MV-4-11 (cell line): Measurements from ENCODE around the gene C15orf39.
A peak's percentile ranks its signal among the peaks of the same experiment; 100 is the strongest.

Experiments used
- DNase-seq: peaks from one replicate; lab custom pipeline; 2025; lab: John Stamatoyannopoulos, UW

The C15orf39 gene

GRCh38 chr15:75197062-75197630 is 4.5 kb upstream of the C15orf39 start:
- no peak for DNase-seq

DNA sequence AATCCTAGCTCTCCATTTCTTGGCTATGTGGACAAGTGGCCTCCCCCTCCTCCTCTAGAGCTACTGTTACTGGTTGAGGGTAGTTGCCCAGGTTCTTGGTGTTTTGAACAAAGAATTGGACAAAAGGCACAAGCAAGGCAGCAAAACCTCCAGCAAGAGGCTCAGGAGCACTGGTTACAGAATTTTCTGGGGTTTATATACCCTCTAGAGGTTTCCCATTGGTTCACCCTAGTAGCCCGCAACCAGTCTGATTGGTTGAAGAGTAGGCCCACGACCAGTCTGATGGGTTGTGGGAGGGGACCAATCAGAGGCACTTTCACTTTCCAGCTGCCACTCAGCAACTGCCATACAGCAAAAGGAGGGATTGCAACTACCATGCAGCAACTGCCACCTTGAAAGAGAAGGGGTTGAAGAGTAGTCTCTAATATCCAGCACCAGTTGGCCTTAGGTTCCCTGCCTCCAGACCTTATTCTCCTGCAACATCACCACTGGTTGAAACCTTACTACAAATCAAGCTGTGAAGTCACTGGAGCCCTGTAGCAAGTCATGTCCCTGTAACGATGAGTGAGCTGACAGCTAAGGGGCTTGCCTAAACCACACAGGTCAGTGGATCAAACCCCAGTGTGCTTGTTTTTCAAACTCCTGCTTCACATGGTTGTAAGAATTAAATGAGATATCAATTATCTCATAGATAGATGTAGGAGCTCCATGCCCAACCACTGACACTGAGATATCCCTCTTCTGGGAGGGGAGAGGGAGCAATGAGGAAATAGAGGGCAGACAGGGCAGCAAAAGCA is 2.9 kb upstream of the C15orf39 start:
- peak; percentile 80 for DNase-seq

- no peak for DNase-seq
Measured at GRCh38 chr15:75199357-75199940, 2.2 kb upstream of the C15orf39 start.

GRCh38 chr15:75200391-75200764 is 1.3 kb upstream of the C15orf39 start:
- no peak for DNase-seq

GRCh38 chr15:75200765-75201615 is 692 bp upstream of the C15orf39 start:
- no peak for DNase-seq

DNA sequence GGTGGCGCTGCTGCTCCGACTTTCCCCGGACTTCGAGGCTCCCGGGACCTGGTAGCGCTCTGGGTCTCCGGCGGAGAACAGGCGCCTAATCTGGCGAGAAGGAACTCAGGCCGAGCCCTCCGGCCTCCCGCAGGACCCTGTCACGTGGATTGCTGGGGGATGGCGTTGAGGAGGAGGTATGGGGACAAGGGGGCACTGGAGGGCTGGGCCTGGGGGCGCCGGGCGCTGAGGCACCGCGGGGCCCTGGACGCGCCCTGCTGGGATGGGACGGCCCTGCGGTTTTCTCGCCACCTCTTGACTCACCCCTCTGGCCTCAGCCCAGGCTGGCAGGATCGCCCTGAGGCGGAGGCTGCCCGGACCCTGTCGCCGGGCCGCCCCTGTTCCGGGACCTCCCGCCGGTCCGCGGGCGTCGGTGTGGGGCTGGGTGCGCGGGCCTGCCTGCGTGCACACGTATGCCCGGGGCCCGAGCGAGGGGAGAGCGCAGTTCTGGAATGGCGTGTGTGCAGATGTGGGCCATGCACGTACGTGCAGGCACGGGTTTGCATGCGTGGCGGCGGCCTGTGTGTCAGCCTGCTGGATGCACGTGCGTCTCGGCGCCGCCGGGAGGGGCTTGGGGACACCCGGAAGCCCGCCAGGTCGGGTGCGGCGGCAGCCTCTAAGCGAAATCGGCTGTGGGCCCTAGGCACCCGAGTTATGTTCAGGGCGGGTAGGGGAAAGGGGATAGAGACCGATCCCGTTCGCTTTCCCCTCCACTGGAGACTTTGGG is 752 bp downstream of the C15orf39 start:
- peak; percentile 60 for DNase-seq

GRCh38 chr15:75203017-75203907 is 1.6 kb downstream of the C15orf39 start:
- DNase-seq = no peak

DNA sequence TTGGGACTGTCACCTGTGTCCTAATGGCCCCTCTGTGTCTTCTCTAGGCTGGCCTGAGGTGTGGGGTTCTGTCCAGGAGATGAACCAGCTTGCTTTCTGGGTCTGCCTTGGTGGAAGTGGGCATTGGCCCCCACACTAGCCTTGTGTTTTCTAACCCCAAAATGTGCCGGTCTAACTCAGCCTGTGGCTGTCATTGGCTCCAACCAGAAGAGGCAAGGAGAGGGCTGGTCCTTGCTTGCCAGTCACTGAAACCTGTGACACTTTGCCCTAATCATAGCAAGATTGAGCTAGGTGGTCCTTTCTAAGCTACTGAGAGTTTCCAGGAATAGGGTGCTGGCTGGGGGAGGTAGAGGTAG is 2.2 kb downstream of the C15orf39 start:
- no peak for DNase-seq

- peak; percentile 86 for DNase-seq
Measured at GRCh38 chr15:75204340-75205063, 2.8 kb downstream of the C15orf39 start.

DNA sequence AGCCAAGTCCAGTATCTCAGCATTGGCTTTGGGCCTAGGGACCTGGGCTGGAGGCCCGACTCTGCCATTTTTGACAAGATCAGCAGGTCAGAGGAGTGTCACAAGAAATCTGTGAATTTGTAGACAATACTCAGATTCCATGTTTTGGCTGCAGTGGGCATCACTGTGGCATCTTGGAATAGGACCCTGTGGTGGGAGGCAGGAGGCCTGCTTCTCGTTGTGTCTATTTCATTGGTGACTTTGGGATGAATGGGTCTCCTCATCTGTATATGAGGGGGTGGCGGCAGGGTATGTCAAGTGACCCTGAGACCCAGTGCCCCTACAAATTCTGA is 3.3 kb downstream of the C15orf39 start:
- DNase-seq = no peak

- DNase-seq = no peak
Measured at GRCh38 chr15:75206006-75206405, 4.3 kb downstream of the C15orf39 start.

- DNase-seq = no peak
Measured at GRCh38 chr15:75206803-75207617, 5.3 kb downstream of the C15orf39 start.

GRCh38 chr15:75207618-75208500 is 6.2 kb downstream of the C15orf39 start:
- no peak for DNase-seq

DNA sequence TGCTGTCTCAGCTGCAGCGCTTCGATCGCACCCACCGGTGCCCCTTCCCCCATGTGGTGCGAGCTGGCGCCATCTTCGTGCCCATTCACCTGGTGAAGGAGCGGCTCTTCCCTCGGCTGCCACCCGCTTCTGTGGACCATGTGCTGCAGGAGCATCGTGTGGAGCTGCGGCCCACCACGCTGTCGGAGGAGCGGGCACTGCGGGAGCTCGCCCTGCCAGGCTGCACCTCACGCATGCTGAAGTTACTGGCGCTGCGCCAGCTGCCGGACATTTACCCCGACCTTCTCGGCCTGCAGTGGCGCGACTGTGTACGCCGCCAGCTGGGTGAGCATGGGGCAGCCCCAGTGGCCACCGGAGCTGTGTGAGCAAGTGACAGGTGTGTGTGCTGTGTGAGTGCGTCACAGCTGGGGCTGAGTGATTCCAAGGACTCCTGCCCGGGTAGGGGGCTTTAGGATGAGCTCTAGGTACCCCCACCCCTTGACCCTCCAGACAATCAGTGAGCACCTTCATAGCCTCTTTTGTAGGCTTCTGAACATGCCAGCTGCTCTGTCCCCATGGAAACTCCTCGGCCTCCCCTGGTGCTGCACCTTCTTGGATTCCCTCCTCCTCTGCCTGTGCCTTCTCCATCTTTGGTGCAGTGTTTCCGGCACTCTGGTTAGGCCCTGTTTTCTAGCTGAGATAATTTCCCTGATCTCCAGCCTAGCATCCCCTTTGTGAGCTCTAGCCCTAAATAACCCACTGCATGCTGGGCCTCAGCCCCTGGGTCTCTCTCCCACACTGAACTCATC is 7.0 kb downstream of the C15orf39 start:
- no peak for DNase-seq

DNA sequence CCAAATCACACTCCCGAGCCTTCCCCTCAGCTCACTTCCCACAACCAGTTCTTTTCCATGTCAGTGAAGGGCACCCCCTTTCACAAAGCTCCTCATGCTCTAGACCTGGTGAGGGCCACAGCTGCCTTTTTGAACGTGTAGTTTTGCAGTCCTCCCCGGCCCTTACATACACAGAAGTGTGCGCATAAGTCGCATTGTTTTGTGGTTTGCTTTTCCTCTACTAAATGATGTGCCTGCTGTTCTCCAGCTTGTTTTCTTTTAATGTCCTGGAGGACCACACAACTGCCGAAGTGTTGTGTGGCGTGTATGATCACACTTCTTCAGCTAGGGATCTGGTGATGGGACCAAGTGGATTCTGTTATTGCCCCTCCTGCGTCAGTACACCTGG is 7.6 kb downstream of the C15orf39 start:
- DNase-seq = no peak

DNA sequence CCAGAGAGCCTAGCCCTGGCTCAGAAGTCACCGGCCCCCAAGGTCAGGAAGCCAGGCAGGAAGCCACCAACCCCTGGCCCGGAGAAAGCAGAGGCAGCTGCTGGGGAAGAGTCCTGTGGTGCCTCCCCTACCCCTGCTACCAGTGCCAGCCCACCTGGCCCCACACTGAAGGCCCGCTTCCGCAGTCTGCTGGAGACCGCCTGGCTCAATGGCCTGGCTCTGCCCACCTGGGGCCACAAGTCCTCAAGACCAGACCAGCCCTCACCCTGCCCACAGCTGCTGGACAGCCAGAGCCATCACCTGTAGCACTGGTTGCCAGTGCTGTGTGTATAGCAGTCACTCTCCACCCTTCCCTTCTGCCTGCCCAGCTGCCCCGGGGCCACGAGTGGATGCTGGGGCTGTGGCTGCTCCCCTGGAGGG is 9.1 kb downstream of the C15orf39 start:
- no peak for DNase-seq

- DNase-seq = no peak
Measured at GRCh38 chr15:75211436-75212199, 9.9 kb downstream of the C15orf39 start.
